PFSK-1 (cell line): ENCODE results near the gene PES1.

Experiments used
- FOXP2 ChIP-seq: optimal IDR thresholded peaks from 2 replicates; pipeline ENCODE3; 2011; ENCODE audit warnings: borderline replicate concordance, control low read depth, inconsistent platforms; ENCODE audit not compliant: insufficient read depth; ENCODE audit errors: extremely low read length, extremely low read depth
- POLR2AphosphoS5 ChIP-seq: IDR thresholded peaks from 2 replicates; pipeline ENCODE4 v1.6.1; 2012; ENCODE audit warnings: low read depth, mild to moderate bottlenecking, control low read depth, low read length, moderate library complexity
- SIN3A ChIP-seq: IDR thresholded peaks from 2 replicates; pipeline ENCODE4 v1.6.1; 2012; ENCODE audit warnings: mild to moderate bottlenecking, low read length, moderate library complexity, borderline replicate concordance; ENCODE audit not compliant: insufficient read depth
- TAF1 ChIP-seq: IDR thresholded peaks from 2 replicates; pipeline ENCODE4 v1.6.1; 2012; ENCODE audit warnings: low read length, control low read depth, borderline replicate concordance; ENCODE audit not compliant: insufficient read depth
- TF ChIP-seq, protein P1 (sequence below), 2 experiments: IDR thresholded peaks; 2 replicates each; pipeline versions ENCODE4 v1.6.1 to v1.8.0; 2011 to 2012; ENCODE audit warnings: low read depth in 2 of 2, low read length in 2 of 2, control low read depth in 1 of 2, inconsistent platforms in 1 of 2, mild to moderate bottlenecking in 1 of 2, moderate library complexity in 1 of 2; ENCODE audit not compliant: insufficient read depth in 1 of 2

PES1 gene

DNA sequence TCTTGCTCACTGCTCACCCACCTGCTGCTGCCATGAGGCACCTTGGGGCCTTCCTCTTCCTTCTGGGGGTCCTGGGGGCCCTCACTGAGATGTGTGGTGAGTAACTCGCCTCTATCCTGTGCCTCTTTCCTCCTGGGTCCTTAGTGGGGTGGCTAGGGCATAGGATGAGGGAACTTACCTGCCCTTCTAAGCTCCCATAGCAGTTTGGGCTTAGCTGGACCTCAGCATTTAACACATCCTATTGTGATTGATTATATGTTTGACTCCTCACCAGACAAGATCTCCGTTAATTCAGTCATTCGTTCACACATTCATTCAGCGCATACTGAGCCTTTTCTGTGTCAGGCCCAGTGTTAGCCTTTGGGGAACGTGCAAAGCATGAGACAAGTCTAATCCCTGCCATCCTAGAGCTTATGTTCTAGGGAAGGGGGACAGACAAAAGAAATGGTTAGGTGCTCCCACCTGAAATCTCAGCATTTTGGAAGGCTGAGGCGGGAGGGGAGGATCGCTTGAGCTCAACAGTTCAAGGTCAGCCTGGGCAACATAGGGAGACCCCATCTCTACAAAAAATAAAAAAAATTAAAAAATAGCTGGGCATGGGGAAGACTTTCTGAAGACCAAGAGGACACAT lies 15.7 kb upstream of the PES1 start:
- TF ChIP-seq POLR2AphosphoS5, result no peak
- TF ChIP-seq TAF1, result no peak
- TF ChIP-seq, protein P1, sequence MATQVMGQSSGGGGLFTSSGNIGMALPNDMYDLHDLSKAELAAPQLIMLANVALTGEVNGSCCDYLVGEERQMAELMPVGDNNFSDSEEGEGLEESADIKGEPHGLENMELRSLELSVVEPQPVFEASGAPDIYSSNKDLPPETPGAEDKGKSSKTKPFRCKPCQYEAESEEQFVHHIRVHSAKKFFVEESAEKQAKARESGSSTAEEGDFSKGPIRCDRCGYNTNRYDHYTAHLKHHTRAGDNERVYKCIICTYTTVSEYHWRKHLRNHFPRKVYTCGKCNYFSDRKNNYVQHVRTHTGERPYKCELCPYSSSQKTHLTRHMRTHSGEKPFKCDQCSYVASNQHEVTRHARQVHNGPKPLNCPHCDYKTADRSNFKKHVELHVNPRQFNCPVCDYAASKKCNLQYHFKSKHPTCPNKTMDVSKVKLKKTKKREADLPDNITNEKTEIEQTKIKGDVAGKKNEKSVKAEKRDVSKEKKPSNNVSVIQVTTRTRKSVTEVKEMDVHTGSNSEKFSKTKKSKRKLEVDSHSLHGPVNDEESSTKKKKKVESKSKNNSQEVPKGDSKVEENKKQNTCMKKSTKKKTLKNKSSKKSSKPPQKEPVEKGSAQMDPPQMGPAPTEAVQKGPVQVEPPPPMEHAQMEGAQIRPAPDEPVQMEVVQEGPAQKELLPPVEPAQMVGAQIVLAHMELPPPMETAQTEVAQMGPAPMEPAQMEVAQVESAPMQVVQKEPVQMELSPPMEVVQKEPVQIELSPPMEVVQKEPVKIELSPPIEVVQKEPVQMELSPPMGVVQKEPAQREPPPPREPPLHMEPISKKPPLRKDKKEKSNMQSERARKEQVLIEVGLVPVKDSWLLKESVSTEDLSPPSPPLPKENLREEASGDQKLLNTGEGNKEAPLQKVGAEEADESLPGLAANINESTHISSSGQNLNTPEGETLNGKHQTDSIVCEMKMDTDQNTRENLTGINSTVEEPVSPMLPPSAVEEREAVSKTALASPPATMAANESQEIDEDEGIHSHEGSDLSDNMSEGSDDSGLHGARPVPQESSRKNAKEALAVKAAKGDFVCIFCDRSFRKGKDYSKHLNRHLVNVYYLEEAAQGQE (IDR thresholded peaks at IDR 0.05; ENCODE audit: insufficient read depth in 1 of 2, low read depth in 2 of 2, low read length in 2 of 2), result no peak
- TF ChIP-seq SIN3A, result no peak
- TF ChIP-seq FOXP2, result no peak

DNA sequence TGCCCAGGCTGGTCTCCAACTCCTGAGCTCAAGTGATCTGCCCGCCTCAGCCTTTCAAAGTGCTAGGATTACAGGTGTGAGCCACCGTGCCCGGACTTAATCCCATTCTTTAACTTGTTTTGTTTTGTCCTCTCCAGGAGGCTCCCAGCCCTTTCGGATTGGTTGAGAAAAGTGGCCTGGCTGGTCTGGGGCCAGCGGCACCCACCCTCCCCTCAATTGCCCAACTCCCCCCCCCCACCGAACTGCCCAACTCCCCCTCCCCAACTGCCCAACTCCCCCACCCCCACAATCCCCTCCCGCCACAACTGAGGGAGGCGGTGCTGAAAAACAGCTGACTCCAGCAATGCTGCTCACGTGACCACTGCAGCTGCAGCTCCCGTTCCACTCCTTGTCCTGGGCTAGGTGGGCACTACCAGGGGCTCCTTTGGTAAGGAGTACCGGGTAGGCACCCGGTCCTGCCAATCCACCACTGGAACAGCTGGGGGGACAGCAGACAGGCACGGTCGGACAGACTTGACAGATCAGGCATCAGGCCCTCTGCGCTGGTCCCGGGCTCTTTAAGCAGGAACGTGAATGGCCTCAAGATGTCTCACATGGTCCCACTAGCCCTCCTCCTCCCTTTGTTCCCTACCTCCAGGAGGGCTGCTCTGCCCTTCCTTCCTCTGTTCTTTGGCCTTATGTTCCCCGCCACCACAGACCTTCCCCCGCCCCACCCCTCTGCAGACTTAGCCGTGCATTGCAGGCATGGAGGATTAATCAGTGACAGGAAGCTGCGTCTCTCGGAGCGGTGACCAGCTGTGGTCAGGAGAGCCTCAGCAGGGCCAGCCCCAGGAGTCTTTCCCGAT lies 15.0 kb upstream of the PES1 start, which contains the start of gene TCN2:
TCN2 (plus strand) TSS at position 720 of the 845 bp plus-strand sequence. CDS start 158 bp downstream, outside the sequence.
- TF ChIP-seq POLR2AphosphoS5 (peak; percentile 34; the same call in 1 of the 2 replicates), TAF1 (no peak), SIN3A (no peak), FOXP2 (no peak)
- TF ChIP-seq, protein P1 (IDR thresholded peaks at IDR 0.05; ENCODE audit: insufficient read depth in 1 of 2, low read depth in 2 of 2, low read length in 2 of 2), result no peak

DNA sequence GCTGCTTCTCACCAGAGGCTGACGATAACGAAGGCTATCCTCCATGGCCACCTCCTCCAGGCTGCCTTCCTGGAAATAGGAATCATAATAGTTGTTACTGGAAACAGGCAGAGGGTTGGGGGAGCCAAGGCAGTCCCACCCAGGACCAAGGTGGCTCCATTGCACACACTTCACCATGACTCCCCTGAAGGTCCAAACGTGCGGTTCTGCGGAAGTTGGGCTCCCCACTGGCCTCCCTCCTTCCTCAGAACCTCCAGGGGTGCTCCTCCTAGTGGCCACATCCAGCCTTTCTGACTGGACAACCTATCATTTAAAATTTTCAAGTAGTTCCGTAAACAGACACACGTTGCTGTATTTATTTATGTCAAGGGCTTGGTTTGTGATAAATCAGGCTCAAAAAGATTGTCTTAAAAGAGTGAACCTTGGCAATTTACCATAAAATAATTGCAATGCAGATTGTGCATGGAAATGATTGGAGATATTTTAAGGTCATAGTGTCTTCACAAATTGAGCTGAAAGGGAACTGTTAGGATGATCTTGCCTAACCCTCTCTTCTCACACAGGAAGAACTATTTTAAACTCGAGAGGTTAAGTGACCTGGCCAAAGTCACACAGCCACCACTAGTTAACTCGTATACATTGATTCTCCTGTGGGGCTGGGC lies 13.9 kb upstream of the PES1 start:
- TF ChIP-seq FOXP2 (no peak), TAF1 (no peak), SIN3A (no peak), POLR2AphosphoS5 (no peak)
- TF ChIP-seq, protein P1 (IDR thresholded peaks at IDR 0.05; ENCODE audit: insufficient read depth in 1 of 2, low read depth in 2 of 2, low read length in 2 of 2), result no peak

DNA sequence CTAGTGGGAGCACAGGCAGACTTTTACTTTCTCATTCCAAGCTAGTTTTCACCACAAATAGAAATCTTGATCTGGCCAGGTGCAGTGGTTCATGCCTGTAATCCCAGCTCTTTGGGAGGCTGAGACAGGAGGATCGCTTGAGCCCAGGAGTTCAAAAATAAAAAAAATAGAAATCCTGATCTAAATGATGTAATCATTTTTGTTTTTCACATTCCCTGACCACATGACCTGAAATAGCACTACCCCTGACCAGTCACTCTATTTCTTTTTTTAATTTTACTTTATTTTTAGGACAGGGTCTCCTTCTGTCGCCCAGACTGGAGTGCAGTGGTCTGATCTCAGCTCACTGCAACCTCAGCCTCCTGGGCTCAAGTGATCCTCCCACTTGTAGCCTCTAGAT lies 13.0 kb upstream of the PES1 start:
- TF ChIP-seq SIN3A (no peak), POLR2AphosphoS5 (no peak), FOXP2 (no peak), TAF1 (no peak)
- TF ChIP-seq, protein P1 (IDR thresholded peaks at IDR 0.05; ENCODE audit: insufficient read depth in 1 of 2, low read depth in 2 of 2, low read length in 2 of 2), result no peak
